GM21619 (cell line): Measurements from ENCODE around the gene MDFI.
"Not testable (repeated sequence)": the region's sequence is repeated elsewhere in the genome, so short reads cannot be mapped to it uniquely, and the experiment has no call there.

ENCODE experiments used
- ATAC-seq: cut with Tn5 transposase; IDR thresholded peaks from one replicate; pipeline ENCODE4 v1.9.1; 2021; ENCODE audit not compliant: unreplicated experiment

MDFI gene

DNA sequence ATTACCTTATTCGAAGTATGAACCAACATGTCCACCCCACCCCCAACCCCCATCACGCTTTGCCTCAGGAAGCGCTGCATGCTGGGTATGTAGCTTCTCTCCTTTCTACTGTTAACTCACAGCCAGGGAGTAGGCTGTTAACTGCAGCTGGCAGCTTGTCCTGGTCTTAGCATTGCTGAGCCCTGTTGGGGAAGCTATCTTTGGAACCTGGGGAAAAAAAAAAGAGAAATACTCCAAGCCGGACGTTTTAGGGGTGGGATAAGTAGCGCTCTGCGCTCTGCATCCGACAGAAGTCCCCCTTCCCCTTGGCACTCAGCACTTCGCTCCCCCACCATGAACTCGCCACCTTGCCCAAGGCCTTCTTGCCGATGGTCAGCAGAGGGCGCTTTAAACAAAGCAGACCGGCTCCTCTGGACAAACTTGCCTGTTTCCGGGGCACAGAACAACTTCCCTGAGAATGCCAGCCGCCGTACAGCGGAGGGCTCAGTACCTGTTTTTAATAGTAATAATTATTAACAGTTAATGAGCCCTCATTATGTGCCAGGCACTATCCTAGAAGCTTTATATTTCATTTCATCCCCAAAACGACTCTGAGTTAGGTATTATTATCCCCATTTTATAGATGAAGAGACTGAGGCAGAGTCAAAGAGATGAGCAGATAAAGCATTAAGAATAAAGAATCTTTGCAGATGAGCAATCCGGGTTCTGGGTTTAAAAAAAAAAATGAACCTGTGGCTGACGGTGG lies 35.2 kb upstream of the MDFI start:
- peak; percentile 85 for ATAC-seq

DNA sequence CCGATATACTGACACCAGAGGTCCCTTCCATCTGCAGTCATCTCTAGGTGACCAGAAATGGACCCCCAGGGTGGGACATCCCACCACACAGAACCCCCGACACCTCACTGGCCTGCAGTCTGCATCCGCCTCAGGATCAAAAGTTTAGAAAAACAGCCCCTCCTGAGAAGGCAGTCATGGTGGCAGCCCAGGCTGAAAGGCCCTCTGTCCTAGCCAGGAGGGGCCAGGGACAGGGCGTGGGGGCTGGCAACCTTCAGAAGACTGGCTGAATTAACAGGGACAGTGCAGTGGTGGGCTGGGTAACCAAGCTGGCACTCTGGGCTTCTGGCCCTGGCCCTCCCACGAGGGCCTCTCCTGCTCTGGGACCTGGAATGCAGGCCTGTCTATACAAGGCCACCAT lies 34.3 kb upstream of the MDFI start:
- ATAC-seq = no peak

DNA sequence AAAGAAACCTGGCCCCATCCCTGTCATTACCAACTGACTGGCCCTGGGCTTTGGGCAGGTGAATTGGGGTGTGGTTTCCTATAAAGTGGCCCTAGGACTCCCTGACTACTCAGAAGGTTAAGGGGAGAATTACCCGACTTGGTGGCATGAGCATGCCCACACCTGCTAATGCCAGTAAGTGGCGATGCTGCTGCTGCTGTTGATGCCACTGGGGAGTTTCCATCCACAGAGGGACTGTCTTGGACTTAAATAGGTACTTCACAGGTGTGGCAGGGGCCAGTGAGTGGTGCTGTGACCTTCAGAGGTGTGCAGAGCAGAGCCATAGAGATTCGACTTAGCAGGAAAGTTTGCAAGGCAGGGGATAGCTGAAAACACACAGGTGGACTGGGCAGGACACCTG lies 32.6 kb upstream of the MDFI start:
- ATAC-seq = no peak

DNA sequence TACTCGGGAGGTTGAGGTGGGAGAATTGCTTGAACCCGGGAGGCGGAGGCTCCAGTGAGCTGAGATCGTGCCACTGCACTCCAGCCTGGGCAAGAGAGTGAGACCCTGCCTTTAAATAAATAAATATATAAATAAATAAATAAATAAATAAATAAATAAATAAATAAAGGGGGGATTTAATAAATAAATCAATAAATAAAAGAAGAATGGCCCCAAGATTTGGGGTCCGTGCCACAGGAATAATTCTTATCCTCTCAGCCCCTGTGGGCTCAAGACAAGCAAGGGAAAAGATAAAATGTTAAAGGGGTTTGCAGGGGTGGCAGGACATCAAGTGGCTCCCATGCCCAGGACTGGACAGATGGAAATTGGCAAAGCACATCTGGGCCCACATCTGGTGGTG lies 31.2 kb upstream of the MDFI start:
- no peak for ATAC-seq

DNA sequence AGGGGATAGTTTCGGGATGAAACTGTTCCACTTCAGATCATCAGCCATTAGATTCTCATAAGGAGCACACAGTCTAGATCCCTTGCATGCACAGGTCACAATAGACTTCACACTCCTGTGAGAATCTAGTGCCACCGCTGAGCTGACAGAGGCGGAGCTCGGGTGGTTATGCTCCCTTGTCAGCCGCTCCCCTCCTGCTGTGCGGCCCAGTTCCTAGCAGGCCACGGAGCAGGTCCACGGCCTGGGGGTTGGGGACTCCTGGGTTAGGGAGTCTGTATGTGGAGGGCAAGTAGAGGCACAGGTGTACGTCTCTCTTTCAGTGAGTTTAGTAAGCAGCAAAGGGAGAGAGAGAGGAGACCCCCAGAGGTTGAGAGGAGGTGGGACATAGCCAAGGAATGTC lies 30.5 kb upstream of the MDFI start:
- ATAC-seq = no peak

DNA sequence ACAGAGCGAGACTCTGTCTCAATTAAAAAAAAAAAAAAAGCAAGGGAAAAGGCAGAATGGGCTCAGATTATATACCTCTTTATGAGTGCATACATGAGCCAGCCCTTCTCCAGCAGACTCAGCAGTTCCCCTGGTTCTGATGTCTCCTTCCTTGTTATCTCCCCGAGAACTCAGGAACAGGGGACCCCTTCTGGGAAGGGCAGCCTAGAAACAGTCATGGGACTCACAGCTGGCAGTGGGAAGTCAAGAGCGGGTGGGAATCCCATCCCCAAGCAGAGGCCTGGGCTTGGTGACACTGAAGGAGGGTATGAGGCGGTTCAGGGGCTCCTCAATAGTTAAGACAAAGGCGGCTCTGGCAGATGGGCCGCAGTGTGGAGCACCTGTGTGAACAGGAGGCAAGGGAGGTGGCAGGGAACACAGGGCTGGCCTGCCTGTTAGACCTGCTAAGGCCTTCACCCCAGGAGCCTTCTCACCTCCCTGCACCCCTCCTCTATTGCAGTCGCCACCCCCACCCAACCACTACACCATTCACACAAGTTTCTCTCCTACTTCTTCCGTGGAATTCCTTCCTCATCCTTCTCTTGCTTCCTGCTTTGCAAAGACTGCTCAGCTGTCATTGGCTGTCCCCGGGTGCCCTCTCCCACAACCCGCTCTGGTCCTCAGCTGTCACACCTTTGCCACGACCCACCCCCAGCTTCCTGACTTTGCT lies 29.7 kb upstream of the MDFI start:
- no peak for ATAC-seq

DNA sequence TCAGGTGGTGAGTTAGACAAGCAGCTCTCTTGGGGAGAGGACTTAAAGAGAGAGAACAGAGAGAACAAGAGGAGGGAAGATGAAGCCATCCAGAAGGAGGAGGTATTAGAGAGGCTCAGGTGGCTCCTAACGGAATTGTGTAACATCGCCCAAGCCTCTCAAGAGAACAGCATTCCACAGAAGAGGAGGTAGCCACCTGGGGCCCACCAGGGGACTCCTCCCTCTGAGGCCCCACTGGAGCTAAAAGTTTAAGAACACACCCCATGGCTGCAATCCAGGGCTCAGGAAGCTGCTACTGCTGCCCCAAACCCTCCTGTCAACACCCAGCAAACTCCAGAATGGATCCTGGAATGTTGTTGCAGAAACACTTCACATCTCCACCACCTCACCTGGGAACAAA lies 23.6 kb upstream of the MDFI start:
- ATAC-seq = no peak

DNA sequence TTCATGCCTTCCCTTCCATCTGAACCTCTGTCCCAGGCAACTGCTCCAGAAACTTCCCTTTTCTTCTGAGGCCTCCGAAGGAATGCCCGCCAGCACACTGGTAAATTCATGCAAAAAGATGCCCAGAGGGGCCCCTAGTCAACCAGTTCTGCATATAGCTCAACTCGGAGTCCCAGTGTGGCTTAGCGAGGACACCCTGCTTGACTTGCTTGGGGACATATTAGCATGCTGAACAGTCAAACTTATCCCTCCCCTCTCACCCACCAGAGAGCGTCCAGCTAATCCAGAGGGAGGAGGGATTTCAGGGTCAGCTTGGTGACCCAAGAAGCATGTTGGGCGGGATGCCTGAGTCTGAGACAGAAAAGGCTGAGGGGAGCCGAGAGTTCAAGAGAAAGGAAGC lies 23.0 kb upstream of the MDFI start:
- ATAC-seq = no peak

DNA sequence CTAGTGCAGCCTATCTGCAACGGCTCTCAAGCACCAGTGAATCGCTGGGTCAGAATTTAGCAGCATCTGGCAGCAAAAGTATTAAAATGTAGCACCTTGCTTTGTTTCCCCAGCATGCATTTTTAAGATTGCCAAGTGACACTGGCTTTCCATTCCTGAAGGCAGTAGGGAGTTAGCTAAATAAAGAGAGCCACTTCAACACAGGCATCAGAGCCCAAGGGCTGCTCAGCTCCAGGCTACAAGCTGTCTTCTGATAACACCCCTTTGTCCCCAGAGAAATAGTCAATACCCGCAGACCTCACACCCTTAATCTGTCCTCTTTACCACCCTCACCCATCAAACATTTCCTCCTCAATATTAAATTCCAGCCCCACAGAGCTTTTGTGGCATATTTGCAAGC lies 19.7 kb upstream of the MDFI start:
- ATAC-seq = no peak

DNA sequence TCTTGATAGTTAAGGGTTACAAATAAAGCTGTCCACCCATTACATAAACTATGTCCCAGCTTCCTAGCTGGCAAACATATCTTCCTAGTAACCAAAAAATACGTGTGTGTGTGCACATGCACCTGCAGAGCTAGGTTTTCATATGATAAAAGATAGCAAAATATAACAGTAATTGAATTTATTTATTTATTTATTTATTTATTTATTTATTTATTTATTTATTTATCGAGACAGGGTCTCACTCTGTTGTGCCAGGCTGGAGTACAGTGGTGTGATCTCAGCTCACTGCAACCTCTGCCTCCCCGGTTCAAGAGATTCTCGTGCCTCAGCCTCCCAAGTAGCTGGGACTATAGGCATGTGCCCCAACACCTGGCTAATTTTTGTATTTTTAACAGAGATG lies 19.1 kb upstream of the MDFI start:
- ATAC-seq = not testable (repeated sequence)

DNA sequence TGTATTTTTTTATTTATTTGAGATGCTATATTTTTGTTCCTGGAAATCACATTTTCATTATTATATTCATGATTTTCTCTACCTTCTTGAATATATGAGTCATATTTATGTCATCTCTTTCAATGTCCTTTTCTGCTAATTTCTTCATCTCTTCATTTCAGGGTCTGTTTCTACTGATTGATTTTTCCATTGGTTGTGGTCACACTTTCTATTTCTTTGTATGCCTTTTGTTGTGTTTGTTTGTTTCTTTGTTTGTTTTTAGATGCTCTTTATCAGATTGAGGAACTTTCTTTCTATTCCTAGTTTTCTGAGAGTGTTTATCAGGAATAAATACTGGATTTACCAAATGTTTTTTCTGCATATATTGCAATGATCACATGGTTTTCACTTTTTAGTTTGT lies 16.9 kb upstream of the MDFI start:
- ATAC-seq = no peak

DNA sequence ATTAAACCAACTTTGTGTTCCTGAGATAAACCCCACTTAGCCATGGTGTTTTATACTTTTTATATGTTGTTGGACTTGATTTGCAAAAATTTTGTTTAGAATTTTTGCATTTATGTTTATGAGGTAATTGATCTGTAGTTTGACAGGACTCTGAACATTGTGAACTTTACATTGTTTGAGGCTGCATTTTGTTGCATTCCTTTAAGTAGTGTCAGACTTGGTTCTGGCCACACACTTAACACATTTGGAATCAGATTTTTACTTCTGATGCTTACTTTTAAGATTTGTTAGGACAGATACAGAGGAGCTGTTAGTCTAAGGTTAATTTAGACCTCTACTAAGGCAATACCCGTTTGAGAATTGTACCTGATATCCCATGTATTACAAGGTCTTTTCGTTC lies 16.5 kb upstream of the MDFI start:
- no peak for ATAC-seq

DNA sequence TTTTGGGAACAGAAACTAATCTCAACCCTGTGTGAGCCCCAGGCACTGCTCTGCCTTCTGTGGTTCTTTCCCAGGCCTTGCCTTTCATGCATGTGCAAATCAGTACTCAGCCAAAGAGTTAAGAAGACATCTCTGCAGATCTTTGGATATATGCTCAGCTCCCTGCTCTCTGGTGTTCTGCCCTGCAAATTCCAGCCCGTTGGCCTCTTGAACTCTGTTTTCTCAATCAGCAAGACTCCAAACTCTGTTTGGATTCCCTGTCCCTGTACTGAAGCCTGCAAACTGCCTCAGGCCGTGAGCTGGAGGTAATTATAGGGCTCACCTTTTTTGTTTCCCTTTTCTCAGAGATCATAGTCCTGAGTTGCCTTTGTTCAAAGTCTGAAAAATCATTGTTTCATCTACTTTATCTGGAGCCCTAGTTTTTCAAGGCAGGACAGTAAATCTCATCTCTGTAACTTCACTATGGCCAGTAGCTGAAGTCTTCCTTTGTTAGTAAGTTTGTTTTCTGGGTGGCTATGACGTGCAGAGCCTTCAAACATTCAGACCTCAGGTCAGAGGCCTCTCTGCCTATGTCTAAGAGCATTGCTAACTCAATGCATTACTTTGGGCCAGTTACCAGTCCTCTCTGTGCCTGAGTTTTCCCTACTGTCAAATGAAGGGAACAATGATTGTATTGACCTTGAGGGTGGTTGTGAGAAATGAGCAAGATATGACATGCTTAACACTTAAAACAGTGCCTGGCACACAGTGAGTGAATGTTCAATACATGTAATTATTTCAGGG lies 15.9 kb upstream of the MDFI start:
- no peak for ATAC-seq

DNA sequence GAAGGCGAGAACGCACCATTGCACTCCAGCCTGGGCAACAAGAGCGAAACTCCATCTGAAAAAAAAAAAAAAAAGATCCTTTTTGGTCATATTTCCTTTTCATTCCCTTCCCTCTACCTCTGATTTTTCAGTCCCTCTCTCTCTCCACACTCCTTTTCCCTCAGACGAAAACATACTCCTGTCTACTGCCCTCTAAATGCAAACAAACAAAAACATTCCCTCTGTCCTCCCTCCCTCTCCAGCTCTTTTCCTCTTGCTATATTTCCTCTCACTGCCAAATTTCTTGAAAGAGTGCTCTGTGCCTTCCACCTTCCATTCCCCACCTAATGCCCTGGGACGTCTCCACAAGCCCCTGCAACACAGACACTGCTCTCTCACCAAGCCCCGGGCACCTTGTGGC lies 14.9 kb upstream of the MDFI start:
- ATAC-seq = no peak

DNA sequence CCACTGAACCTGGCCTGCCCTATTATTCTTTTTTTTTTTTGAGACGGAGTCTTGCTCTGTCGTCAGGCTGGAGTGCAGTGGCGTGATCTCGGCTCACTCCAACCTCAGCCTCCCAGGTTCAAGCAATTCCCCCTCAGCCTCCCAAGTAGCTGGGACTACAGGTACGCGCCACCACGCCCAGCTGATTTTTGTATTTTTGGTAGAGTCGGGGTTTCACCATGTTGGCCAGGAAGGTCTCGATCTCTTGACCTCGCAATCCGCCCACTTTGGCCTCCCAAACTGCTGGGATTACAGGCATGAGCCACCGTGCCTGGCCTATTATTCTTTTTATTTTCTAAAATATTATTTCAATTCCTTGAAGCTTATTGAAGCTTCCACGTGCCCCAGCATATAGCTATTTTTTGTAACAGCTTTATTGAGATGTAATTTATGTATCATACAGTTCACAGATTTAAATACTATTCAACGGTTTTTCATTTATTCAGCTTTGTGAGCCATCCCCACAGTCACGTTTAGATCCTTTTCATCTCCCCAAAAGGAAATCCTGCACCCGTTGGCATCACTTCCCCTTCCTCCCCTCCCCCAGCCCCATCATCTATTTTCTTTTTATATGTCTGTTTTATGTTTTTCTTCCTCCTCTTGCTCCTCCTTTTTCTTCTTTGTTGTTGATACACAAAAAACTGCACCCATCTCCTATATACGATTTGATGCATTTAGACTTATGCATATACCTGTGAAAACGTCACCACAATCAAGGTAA lies 13.5 kb upstream of the MDFI start:
- ATAC-seq = no peak

DNA sequence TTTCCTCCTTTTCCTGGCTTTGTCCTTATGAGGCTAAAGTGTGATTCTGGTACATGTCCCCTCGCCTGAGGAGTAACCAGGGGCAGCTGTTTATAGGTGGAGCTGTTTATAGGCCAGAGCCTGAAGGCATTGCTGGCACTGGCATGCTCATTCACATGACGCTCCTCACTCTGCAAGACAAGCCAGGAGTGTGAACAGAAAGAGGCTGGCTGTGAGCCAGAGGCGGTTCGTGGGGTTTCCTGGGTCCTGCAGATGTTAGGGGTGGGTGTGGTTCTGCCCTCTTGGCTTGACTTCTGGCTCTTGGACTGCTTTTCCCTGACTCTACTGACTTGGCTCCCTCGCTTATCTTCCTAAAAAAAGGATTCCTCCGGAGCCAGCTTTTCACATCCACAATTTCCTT lies 12.8 kb upstream of the MDFI start:
- ATAC-seq = no peak

DNA sequence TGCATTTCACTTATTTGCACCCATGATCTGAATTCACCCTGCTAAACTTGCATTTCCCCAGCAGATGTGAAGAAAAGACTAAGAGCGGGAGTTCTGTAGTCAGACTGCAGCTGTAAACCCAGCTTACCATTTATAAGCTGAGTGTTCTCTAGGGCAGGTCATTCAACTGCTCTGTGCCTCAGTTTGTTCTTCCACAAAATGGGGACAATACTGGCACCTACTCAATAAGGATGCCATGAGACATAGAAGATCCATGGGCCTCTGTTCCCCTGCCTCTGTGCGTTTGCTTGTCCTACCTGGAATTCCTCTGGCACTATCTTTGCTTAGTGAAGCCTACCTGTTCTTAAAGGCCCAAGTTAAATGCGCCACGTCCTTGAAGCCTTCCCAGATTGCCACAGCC lies 12.2 kb upstream of the MDFI start:
- ATAC-seq = no peak

DNA sequence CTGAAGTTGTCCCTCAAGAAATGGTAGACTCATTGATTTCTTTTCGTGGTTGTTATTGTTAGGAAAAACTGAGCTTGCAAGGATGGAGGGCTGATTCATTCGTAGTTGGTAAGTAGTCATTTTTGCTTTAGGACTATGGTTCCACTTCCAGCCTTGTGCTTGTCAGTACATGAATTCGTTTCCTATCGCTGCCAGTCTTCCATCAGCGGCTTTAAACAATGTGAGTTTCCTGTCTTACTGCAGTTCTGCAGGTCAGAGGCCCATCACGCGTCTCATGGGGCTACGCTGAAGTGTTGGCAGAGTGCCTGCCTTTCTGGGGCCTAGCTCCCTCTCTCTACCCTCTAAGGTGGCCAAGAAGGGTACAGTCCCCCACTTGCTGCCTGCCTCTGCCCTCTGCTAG lies 11.4 kb upstream of the MDFI start:
- ATAC-seq = no peak

DNA sequence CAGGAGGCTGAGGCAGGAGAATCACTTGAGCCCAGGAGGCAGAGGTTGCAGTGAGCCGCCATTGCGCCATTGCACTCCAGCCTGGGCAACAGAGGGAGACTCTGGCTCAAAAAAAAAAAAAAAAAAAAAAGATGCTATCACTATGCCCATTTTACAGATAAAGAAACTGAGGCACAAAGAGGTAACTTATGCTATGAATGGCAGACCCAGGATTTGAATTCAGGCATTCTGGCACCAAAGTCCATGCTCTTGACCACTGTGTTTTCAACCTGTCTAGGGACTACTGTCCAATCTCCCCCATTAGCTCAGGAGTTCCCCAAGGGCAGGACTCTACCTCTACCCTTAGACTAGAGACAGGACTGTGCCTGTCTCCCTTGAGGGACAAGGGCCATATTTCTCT lies 9.1 kb upstream of the MDFI start:
- no peak for ATAC-seq

DNA sequence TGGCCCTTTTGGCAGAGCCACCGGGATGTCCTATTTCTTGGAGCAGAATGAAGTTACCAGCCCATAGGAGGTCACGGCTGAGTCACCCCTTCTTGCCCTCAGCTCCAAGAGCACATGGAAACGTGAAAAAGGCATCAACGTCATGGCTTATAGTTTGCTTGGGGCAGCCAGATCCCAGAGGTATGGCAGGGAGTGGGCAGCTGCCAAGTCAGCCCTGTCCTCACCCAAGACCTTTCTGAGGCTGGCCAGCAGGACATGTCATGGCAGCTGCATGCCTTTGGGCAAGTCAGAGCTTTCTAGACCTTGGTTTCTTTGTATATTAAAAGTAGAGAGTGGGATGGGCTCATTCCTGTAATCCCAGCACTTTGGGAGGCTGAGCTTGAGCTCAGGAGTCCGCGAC lies 8.2 kb upstream of the MDFI start:
- no peak for ATAC-seq

DNA sequence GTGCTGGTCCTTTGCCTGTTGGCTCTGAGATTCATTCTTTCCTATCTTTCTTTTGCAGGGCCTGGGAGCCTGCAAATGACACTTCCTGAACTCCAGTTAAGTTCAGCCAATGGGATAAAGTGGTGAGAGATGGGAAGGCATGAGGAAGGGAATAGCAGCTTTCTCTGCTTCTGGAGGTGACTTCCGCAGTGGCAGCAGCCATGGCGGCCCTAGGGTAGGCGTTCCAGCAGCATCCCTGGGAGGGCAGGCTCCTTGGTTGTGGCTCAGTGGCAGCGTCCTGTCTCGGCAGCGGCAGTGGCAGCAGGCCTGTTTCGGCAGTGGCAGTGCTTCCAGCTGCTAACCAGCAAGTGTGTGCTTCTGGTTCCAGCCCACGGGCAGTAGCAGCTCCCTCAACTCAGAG lies 7.3 kb upstream of the MDFI start:
- ATAC-seq = no peak
